H9 (cell line): ENCODE measurements around the gene TTC17. TPM values are rescaled to one million over a fixed set of nuclear protein-coding genes. Genes with fewer than 3 reads are reported as not detected.

ENCODE experiments used
- DNase-seq: peaks from one replicate; pipeline ENCODE4 v3.0.0-alpha.2; 2017
- H2AFZ ChIP-seq: one replicate; pipeline ENCODE4 v1.6.1; 2013; ENCODE audit warnings: mild to moderate bottlenecking, low read length, control low read depth, moderate library complexity
- H2AK5ac ChIP-seq: 2 replicates; pipeline ENCODE4 v1.6.1; 2013; ENCODE audit warnings: low read length, control low read depth, mixed read lengths; ENCODE audit not compliant: insufficient read length
- H2BK120ac ChIP-seq: one replicate; pipeline ENCODE4 v1.6.1; 2013; ENCODE audit warnings: low read depth, mild to moderate bottlenecking, low read length, control low read depth, inconsistent platforms; ENCODE audit not compliant: poor library complexity, severe bottlenecking
- H2BK12ac ChIP-seq: 2 replicates; pipeline ENCODE4 v1.6.1; 2013; ENCODE audit warnings: low read length, control low read depth, mixed read lengths, low read depth; ENCODE audit not compliant: insufficient read length
- H2BK15ac ChIP-seq: 2 replicates; pipeline ENCODE4 v1.6.1; 2013; ENCODE audit warnings: low read depth, low read length, control low read depth
- H2BK20ac ChIP-seq: one replicate; pipeline ENCODE4 v1.6.1; 2013; ENCODE audit warnings: low read depth, mild to moderate bottlenecking, low read length, control low read depth, inconsistent platforms; ENCODE audit not compliant: poor library complexity, severe bottlenecking
- H2BK5ac ChIP-seq: 2 replicates; pipeline ENCODE4 v1.6.1; 2013; ENCODE audit warnings: low read length, control low read depth, mixed read lengths; ENCODE audit not compliant: insufficient read length
- H3K14ac ChIP-seq: 2 replicates; pipeline ENCODE4 v1.6.1; 2013; ENCODE audit warnings: low read length, control low read depth; ENCODE audit not compliant: insufficient read depth
- H3K18ac ChIP-seq: 2 replicates; pipeline ENCODE4 v1.6.1; 2013; ENCODE audit warnings: low read depth, mild to moderate bottlenecking, mixed read lengths, low read length, control low read depth; ENCODE audit not compliant: insufficient read length
- H3K23ac ChIP-seq: 2 replicates; pipeline ENCODE4 v1.6.1; 2013; ENCODE audit warnings: low read length, control low read depth, mixed read lengths, low read depth; ENCODE audit not compliant: insufficient read length
- H3K23me2 ChIP-seq: 2 replicates; pipeline ENCODE4 v1.6.1; 2013; ENCODE audit warnings: low read depth, mild to moderate bottlenecking, mixed read lengths, low read length, control low read depth; ENCODE audit not compliant: insufficient read length, poor library complexity, severe bottlenecking
- H3K27ac ChIP-seq: 2 replicates; pipeline ENCODE4 v1.5.1; 2013; ENCODE audit warnings: low read length, control low read depth, mixed read lengths, low read depth; ENCODE audit not compliant: insufficient read length
- H3K27me3 ChIP-seq: 2 replicates; pipeline ENCODE4 v1.6.1; 2013; ENCODE audit warnings: low read length, control low read depth, inconsistent platforms; ENCODE audit not compliant: insufficient read depth
- H3K4ac ChIP-seq: 2 replicates; pipeline ENCODE4 v1.6.1; 2013; ENCODE audit warnings: low read depth, mild to moderate bottlenecking, control low read depth, inconsistent platforms, low read length, moderate library complexity
- H3K4me1 ChIP-seq: 2 replicates; pipeline ENCODE4 v1.6.1; 2013; ENCODE audit warnings: low read length, control low read depth, inconsistent platforms; ENCODE audit not compliant: insufficient read depth
- H3K4me2 ChIP-seq: 2 replicates; pipeline ENCODE4 v1.6.1; 2013; ENCODE audit warnings: low read length, control low read depth, mixed read lengths; ENCODE audit not compliant: insufficient read length, insufficient read depth
- H3K56ac ChIP-seq: 2 replicates; pipeline ENCODE4 v1.6.1; 2013; ENCODE audit warnings: low read depth, mild to moderate bottlenecking, mixed read lengths, low read length, control low read depth; ENCODE audit not compliant: insufficient read length
- H3K79me1 ChIP-seq: 2 replicates; pipeline ENCODE4 v1.6.1; 2013; ENCODE audit warnings: low read depth, mild to moderate bottlenecking, moderate library complexity, low read length, control low read depth, inconsistent platforms; ENCODE audit not compliant: insufficient read depth, poor library complexity, severe bottlenecking
- H3K79me2 ChIP-seq: 2 replicates; pipeline ENCODE4 v1.6.1; 2013; ENCODE audit warnings: low read length, control low read depth, inconsistent platforms; ENCODE audit not compliant: insufficient read depth
- H3K9ac ChIP-seq: 2 replicates; pipeline ENCODE4 v1.6.1; 2013; ENCODE audit warnings: low read length, control low read depth, mixed read lengths; ENCODE audit not compliant: insufficient read length; ENCODE audit errors: extremely low read depth
- H3K9me3 ChIP-seq: one replicate; pipeline ENCODE4 v1.6.1; 2013; ENCODE audit warnings: low read depth, low read length, inconsistent platforms; ENCODE audit not compliant: control insufficient read depth
- H3T11ph ChIP-seq: one replicate; pipeline ENCODE4 v1.6.1; 2013; ENCODE audit warnings: mild to moderate bottlenecking, low read length, control low read depth, inconsistent platforms
- H4K20me1 ChIP-seq: one replicate; pipeline ENCODE4 v1.6.1; 2013; ENCODE audit not compliant: control insufficient read depth, insufficient read length, insufficient read depth
- H4K5ac ChIP-seq: 2 replicates; pipeline ENCODE4 v1.6.1; 2013; ENCODE audit warnings: low read depth, mild to moderate bottlenecking, mixed read lengths, low read length, control low read depth; ENCODE audit not compliant: insufficient read length
- H4K8ac ChIP-seq: replicated peaks from 2 replicates; pipeline ENCODE4 v1.6.1; 2013; ENCODE audit warnings: low read length, control low read depth, mixed read lengths, low read depth; ENCODE audit not compliant: insufficient read length
- H4K91ac ChIP-seq: 2 replicates; pipeline ENCODE4 v1.6.1; 2013; ENCODE audit warnings: low read depth, mild to moderate bottlenecking, moderate library complexity, mixed read lengths, low read length, control low read depth; ENCODE audit not compliant: insufficient read length
- H3K27ac Mint-ChIP-seq, 3 experiments: 2 replicates in 2 of 3; 3 replicates in 1 of 3; pipeline ENCODE4 v1.8.0; 2020 to 2021; ENCODE audit warnings: mixed read lengths in 3 of 3, mild to moderate bottlenecking in 1 of 3, moderate library complexity in 1 of 3
- H3K27me3 Mint-ChIP-seq: 2 replicates; pipeline ENCODE4 v1.8.0; 2021; ENCODE audit warnings: low read depth, mild to moderate bottlenecking, moderate library complexity, mixed read lengths
- H3K36me3 Mint-ChIP-seq, 3 experiments: 2 replicates in 2 of 3; 3 replicates in 1 of 3; pipeline ENCODE4 v1.8.0; 2020 to 2021; ENCODE audit warnings: low read depth in 3 of 3, mixed read lengths in 3 of 3; ENCODE audit not compliant: insufficient read depth in 1 of 3
- H3K4me1 Mint-ChIP-seq, 2 experiments: 2 replicates each; pipeline ENCODE4 v1.8.0; 2020; ENCODE audit warnings: mixed read lengths in 2 of 2
- H3K4me3 Mint-ChIP-seq, 2 experiments: 2 replicates in 1 of 2; 3 replicates in 1 of 2; pipeline ENCODE4 v1.8.0; 2020 to 2021; ENCODE audit warnings: mild to moderate bottlenecking in 2 of 2, mixed read lengths in 2 of 2, moderate library complexity in 1 of 2
- H3K9me3 Mint-ChIP-seq, 2 experiments: 2 replicates in 1 of 2; 3 replicates in 1 of 2; pipeline ENCODE4 v1.8.0; 2020; ENCODE audit warnings: mild to moderate bottlenecking in 2 of 2, mixed read lengths in 2 of 2, moderate library complexity in 1 of 2
- CTCF ChIP-seq: fragments of 200-600 bp; sonication (generic); conservative IDR thresholded peaks from 3 replicates; pipeline ENCODE4 v1.8.0; 2021; ENCODE audit warnings: antibody characterized with exemption, mild to moderate bottlenecking
- WGBS: extraction: QIAGEN DNeasy Blood & Tissue Kit; methylation state at CpG from one replicate; pipeline ENCODE4 v1.1.7; 2013; ENCODE audit warnings: missing lambda C conversion rate, low lambda C conversion rate, mixed read lengths; ENCODE audit not compliant: insufficient read length; ENCODE audit errors: extremely low coverage; 5-methylcytosine and 5-hydroxymethylcytosine counted together
- total RNA-seq: library from RNA; stranded (reverse); gene quantifications from 2 replicates; pipeline ENCODE4 v1.2.1, GENCODE V29; 2021

TTC17 gene
- total RNA-seq, 1 experiment from 2014 or later = 68.5 TPM

GRCh38 chr11:43396617-43397016 is 37.9 kb downstream of the TTC17 start:
- no peak overlapping the region for H3T11ph ChIP-seq
- H2BK120ac ChIP-seq = no peak overlapping the region
- WGBS = no CpG with 5 or more reads among the region's 3 CpGs
- H2BK15ac ChIP-seq = no peak overlapping the region
- H3K23me2 ChIP-seq = no peaks in the 10 kb centered on the region
- no peak overlapping the region for H2AFZ ChIP-seq
- no peak overlapping the region for H3K18ac ChIP-seq
- Mint-ChIP-seq H3K27me3 (no peaks in the 10 kb centered on the region), H3K4me1 (peaks cover 23 to 30% of the 10 kb centered on the region in 2 experiments), H3K9me3 (no peaks in the 10 kb centered on the region), H3K4me3 (no peak overlapping the region), H3K36me3 (peaks cover 32 to 76% (median 67%) of the 10 kb centered on the region in 3 experiments), H3K27ac (peak overlapping the region in 1 of 3 experiments; percentile 78; a peak in 2 of 7 replicates)
- no peak overlapping the region for H3K4me2 ChIP-seq
- no peak overlapping the region for H2BK20ac ChIP-seq
- no peak overlapping the region for H2AK5ac ChIP-seq
- H3K9ac ChIP-seq = no peak overlapping the region
- no peaks in the 10 kb centered on the region for H4K20me1 ChIP-seq
- H2BK12ac ChIP-seq = no peak overlapping the region
- H3K27ac ChIP-seq = no peak overlapping the region
- H3K4me1 ChIP-seq = peaks cover 2% of the 10 kb centered on the region; the same call in 1 of the 2 replicates
- no peaks in the 10 kb centered on the region for H3K79me2 ChIP-seq
- H3K14ac ChIP-seq = no peak overlapping the region
- H3K4ac ChIP-seq = no peak overlapping the region
- no peak overlapping the region for H4K5ac ChIP-seq
- no peaks in the 10 kb centered on the region for H3K79me1 ChIP-seq
- no peak overlapping the region for H4K91ac ChIP-seq
- H2BK5ac ChIP-seq = no peak overlapping the region
- no peaks in the 10 kb centered on the region for H3K9me3 ChIP-seq
- no peak overlapping the region for H3K56ac ChIP-seq
- no peak overlapping the region for H3K23ac ChIP-seq
- no peak for DNase-seq
- no peak for TF ChIP-seq CTCF
- no peak overlapping the region for H4K8ac ChIP-seq
- H3K27me3 ChIP-seq = no peaks in the 10 kb centered on the region
